NCI-H345 treated with DMSO at 0.1 percent for 48 hours (cell line): ENCODE results near the gene IGFBP5.

Experiments used
- DNase-seq: peaks from one replicate; lab custom pipeline; 2025; ENCODE audit not compliant: unreplicated experiment; lab: John Stamatoyannopoulos, UW

Gene IGFBP5

GRCh38 chr2:216670266-216671080 lies 24.9 kb downstream of the IGFBP5 start:
- no peak for DNase-seq

- DNase-seq: peak; percentile 74
Measured at GRCh38 chr2:216666461-216667233, 28.7 kb downstream of the IGFBP5 start.

- DNase-seq: peak; percentile 81
Measured at GRCh38 chr2:216665717-216666116, 29.6 kb downstream of the IGFBP5 start.

GRCh38 chr2:216665242-216665641 lies 30.1 kb downstream of the IGFBP5 start:
- no peak for DNase-seq

GRCh38 chr2:216664593-216665034 lies 30.7 kb downstream of the IGFBP5 start:
- DNase-seq: no peak

- no peak for DNase-seq
Measured at GRCh38 chr2:216663846-216664245, 31.5 kb downstream of the IGFBP5 start.

- no peak for DNase-seq
Measured at GRCh38 chr2:216663106-216663505, 32.2 kb downstream of the IGFBP5 start.

GRCh38 chr2:216661639-216662375 lies 33.5 kb downstream of the IGFBP5 start:
- no peak for DNase-seq

GRCh38 chr2:216661051-216661450 lies 34.3 kb downstream of the IGFBP5 start:
- no peak for DNase-seq

GRCh38 chr2:216660496-216660895 lies 34.9 kb downstream of the IGFBP5 start:
- no peak for DNase-seq

- DNase-seq: no peak
Measured at GRCh38 chr2:216659276-216659675, 36.1 kb downstream of the IGFBP5 start.

- DNase-seq: no peak
Measured at GRCh38 chr2:216658757-216659156, 36.6 kb downstream of the IGFBP5 start.

- no peak for DNase-seq
Measured at GRCh38 chr2:216657980-216658379, 37.4 kb downstream of the IGFBP5 start.

- no peak for DNase-seq
Measured at GRCh38 chr2:216657086-216657855, 38.1 kb downstream of the IGFBP5 start.

- DNase-seq: no peak
Measured at GRCh38 chr2:216654528-216655052, 40.8 kb downstream of the IGFBP5 start.

- no peak for DNase-seq
Measured at GRCh38 chr2:216653931-216654365, 41.4 kb downstream of the IGFBP5 start.

- DNase-seq: no peak
Measured at GRCh38 chr2:216653093-216653799, 42.1 kb downstream of the IGFBP5 start.

GRCh38 chr2:216652566-216652965 lies 42.8 kb downstream of the IGFBP5 start:
- no peak for DNase-seq

GRCh38 chr2:216651351-216651881 lies 43.9 kb downstream of the IGFBP5 start:
- no peak for DNase-seq
